ENCODE data around the gene PRXL2C.

- no peak for TF ChIP-seq POLR2AphosphoS5 (IDR thresholded peaks at IDR 0.05; ENCODE audit: low read depth, low read length)
- no peak for TF ChIP-seq POLR2A (IDR thresholded peaks at IDR 0.05; ENCODE audit: low read depth, low read length)
- TF ChIP-seq SPI1 (IDR thresholded peaks at IDR 0.05; ENCODE audit: low read depth, low read length): no peak
- TF ChIP-seq PAX5 (IDR thresholded peaks at IDR 0.05; ENCODE audit: insufficient read depth, low read length, severe bottlenecking): no peak
These were observed 3.5 kb downstream of the PRXL2C start for GRCh38 chr9:96651626-96652025.
